H1 (cell line): ENCODE measurements around the gene COX19. TPM values are rescaled to one million over a fixed set of nuclear protein-coding genes. Genes with fewer than 3 reads are reported as not detected.

Source experiments
- CTCF ChIA-PET: fragments of 300-600 bp; sonication (Branson Sonifier 250); formaldehyde crosslinking; loops from one replicate; lab custom pipeline; 2021; ENCODE audit not compliant: partially characterized antibody; lab: Charles Lee
- POLR2A ChIA-PET: fragments of 300-600 bp; sonication (Branson Sonifier 250); formaldehyde crosslinking; loops from one replicate; lab custom pipeline; 2021; ENCODE audit warnings: inconsistent platforms; ENCODE audit not compliant: partially characterized antibody; lab: Charles Lee
- DNase-seq, 2 experiments: peaks; one replicate each; pipeline versions ENCODE4 v3.0.0 to v3.0.0-alpha.2; 2010 to 2022; ENCODE audit warnings: low spot score in 2 of 2, low read depth in 1 of 2, mixed read lengths in 1 of 2
- FAIRE-seq: peaks from 2 replicates; lab custom pipeline; 2011; peaks lifted over from hg19 to GRCh38; lab: Jason Lieb, UNC
- H2AFZ ChIP-seq: 2 replicates; pipeline ENCODE4 v1.8.1; 2012; ENCODE audit warnings: low read length, inconsistent platforms
- H2AK5ac ChIP-seq: 2 replicates; pipeline ENCODE4 v1.6.1; 2013; ENCODE audit warnings: low read depth, low read length
- H2BK120ac ChIP-seq: replicated peaks from 2 replicates; pipeline ENCODE3; 2013; ENCODE audit warnings: low read depth, low read length, inconsistent platforms
- H2BK12ac ChIP-seq: 2 replicates; pipeline ENCODE4 v1.6.1; 2013; ENCODE audit warnings: low read depth, low read length
- H2BK15ac ChIP-seq: 2 replicates; pipeline ENCODE4 v1.6.1; 2013; ENCODE audit warnings: low read length
- H2BK20ac ChIP-seq: 2 replicates; pipeline ENCODE4 v1.6.1; 2013; ENCODE audit warnings: low read length
- H2BK5ac ChIP-seq: 2 replicates; pipeline ENCODE4 v1.6.1; 2013; ENCODE audit warnings: low read depth, low read length
- H3K14ac ChIP-seq: 2 replicates; pipeline ENCODE4 v1.6.1; 2013; ENCODE audit warnings: inconsistent platforms; ENCODE audit not compliant: insufficient read length
- H3K18ac ChIP-seq: 2 replicates; pipeline ENCODE4 v1.6.1; 2013; ENCODE audit warnings: low read length; ENCODE audit errors: extremely low read depth
- H3K23ac ChIP-seq: 2 replicates; pipeline ENCODE4 v1.6.1; 2013; ENCODE audit warnings: inconsistent platforms; ENCODE audit not compliant: insufficient read length
- H3K23me2 ChIP-seq: 2 replicates; pipeline ENCODE4 v1.6.1; 2013; ENCODE audit warnings: low read depth, low read length
- H3K27ac ChIP-seq: 2 replicates; pipeline ENCODE4 v1.6.1; 2011; ENCODE audit warnings: low read depth, low read length, inconsistent platforms
- H3K27me3 ChIP-seq, 4 experiments: replicated peaks in 1 of 4; 1 replicate in 1 of 4; 2 replicates in 3 of 4; pipeline versions ENCODE4 v1.6.1 to v1.8.1; 2011 to 2013; ENCODE audit warnings: low read length in 3 of 4, mild to moderate bottlenecking in 3 of 4, inconsistent platforms in 2 of 4, mixed read lengths in 2 of 4, moderate library complexity in 1 of 4; ENCODE audit not compliant: control insufficient read depth in 3 of 4, insufficient read depth in 3 of 4; ENCODE audit errors: extremely low read depth in 1 of 4
- H3K36me3 ChIP-seq, 4 experiments: 2 replicates each; pipeline versions ENCODE4 v1.6.1 to v1.8.1; 2011 to 2013; ENCODE audit warnings: mild to moderate bottlenecking in 4 of 4, low read length in 3 of 4, moderate library complexity in 2 of 4, control low read depth in 1 of 4, inconsistent platforms in 1 of 4; ENCODE audit not compliant: insufficient read depth in 4 of 4, control insufficient read depth in 2 of 4
- H3K4ac ChIP-seq: replicated peaks from 2 replicates; pipeline ENCODE3; 2013; ENCODE audit warnings: low read length, low read depth, mixed read lengths, inconsistent platforms; ENCODE audit not compliant: insufficient read length
- H3K4me1 ChIP-seq, 4 experiments: replicated peaks in 1 of 4; 1 replicate in 1 of 4; 2 replicates in 3 of 4; pipeline versions ENCODE4 v1.6.1 to v1.8.1; 2011 to 2013; ENCODE audit warnings: low read length in 3 of 4, inconsistent platforms in 2 of 4, mixed read lengths in 1 of 4; ENCODE audit not compliant: insufficient read depth in 4 of 4, control insufficient read depth in 3 of 4
- H3K4me2 ChIP-seq, 2 experiments: 2 replicates each; pipeline versions ENCODE4 v1.6.1 to v1.8.1; 2011 to 2013; ENCODE audit warnings: low read depth in 2 of 2, low read length in 2 of 2, control low read depth in 1 of 2, inconsistent platforms in 1 of 2, mild to moderate bottlenecking in 1 of 2; ENCODE audit not compliant: insufficient read depth in 1 of 2
- H3K4me3 ChIP-seq, 4 experiments: fragments of 200-600, 300-600 bp in 1 of 4; sonication (generic), shearing (Covaris generic), sonication (Bioruptor Twin) in 1 of 4; 2 replicates each; pipeline versions ENCODE4 v1.5.1 to v1.8.1; 2011 to 2016; ENCODE audit warnings: low read length in 4 of 4, low read depth in 3 of 4, control low read depth in 2 of 4, inconsistent platforms in 2 of 4, mild to moderate bottlenecking in 2 of 4, mixed read lengths in 1 of 4, moderate library complexity in 1 of 4; ENCODE audit not compliant: insufficient read depth in 2 of 4; ENCODE audit errors: extremely low read depth in 1 of 4
- H3K56ac ChIP-seq: replicated peaks from 2 replicates; pipeline ENCODE3; 2013; ENCODE audit warnings: low read depth, mild to moderate bottlenecking, mixed read lengths, low read length, inconsistent platforms; ENCODE audit not compliant: insufficient read length
- H3K79me1 ChIP-seq: 2 replicates; pipeline ENCODE4 v1.6.1; 2013; ENCODE audit warnings: low read depth, low read length, control low read depth
- H3K79me2 ChIP-seq, 2 experiments: 2 replicates each; pipeline versions ENCODE4 v1.6.1 to v1.8.1; 2012 to 2013; ENCODE audit warnings: low read length in 2 of 2, mild to moderate bottlenecking in 2 of 2, inconsistent platforms in 1 of 2; ENCODE audit not compliant: insufficient read depth in 2 of 2, control insufficient read depth in 1 of 2
- H3K9ac ChIP-seq, 4 experiments: replicated peaks in 1 of 4; 1 replicate in 1 of 4; 2 replicates in 3 of 4; pipeline versions ENCODE4 v1.6.1 to v1.8.1; 2011 to 2013; ENCODE audit warnings: low read depth in 3 of 4, low read length in 3 of 4, control low read depth in 2 of 4, mild to moderate bottlenecking in 2 of 4, moderate library complexity in 2 of 4, inconsistent platforms in 1 of 4; ENCODE audit errors: extremely low read depth in 1 of 4
- H3K9me3 ChIP-seq, 2 experiments: 2 replicates each; pipeline versions ENCODE4 v1.6.1 to v1.8.1; 2012 to 2013; ENCODE audit warnings: mild to moderate bottlenecking in 2 of 2, moderate library complexity in 2 of 2, control low read depth in 1 of 2, inconsistent platforms in 1 of 2, low read depth in 1 of 2, low read length in 1 of 2, mixed read lengths in 1 of 2; ENCODE audit not compliant: insufficient read depth in 2 of 2
- H4K20me1 ChIP-seq, 2 experiments: replicated peaks in 1 of 2; 2 replicates each; pipeline versions ENCODE3 to v1.8.1; 2011 to 2013; ENCODE audit warnings: inconsistent platforms in 2 of 2, low read length in 2 of 2, mild to moderate bottlenecking in 1 of 2; ENCODE audit not compliant: insufficient read depth in 2 of 2, control insufficient read depth in 1 of 2
- H4K5ac ChIP-seq: 2 replicates; pipeline ENCODE4 v1.6.1; 2013; ENCODE audit warnings: low read length, low read depth, mixed read lengths, inconsistent platforms; ENCODE audit not compliant: insufficient read length
- H4K8ac ChIP-seq: 2 replicates; pipeline ENCODE4 v1.8.0; 2013; ENCODE audit warnings: mild to moderate bottlenecking, moderate library complexity, low read length, inconsistent platforms; ENCODE audit not compliant: insufficient read depth; ENCODE audit errors: extremely low read depth
- H4K91ac ChIP-seq: replicated peaks from 2 replicates; pipeline ENCODE3; 2013; ENCODE audit warnings: low read length, mixed read lengths, inconsistent platforms; ENCODE audit not compliant: insufficient read length
- BRCA1 ChIP-seq: IDR thresholded peaks from 2 replicates; pipeline ENCODE4 v1.6.1; 2012; ENCODE audit warnings: low read depth, low read length, improper control_type of control experiment
- GTF2F1 ChIP-seq: IDR thresholded peaks from 2 replicates; pipeline ENCODE4 v1.6.1; 2012; ENCODE audit warnings: low read depth, low read length, improper control_type of control experiment, borderline replicate concordance
- POLR2A ChIP-seq, 2 experiments: IDR thresholded peaks; 1 replicate in 1 of 2; 2 replicates in 1 of 2; pipeline ENCODE4 v1.6.1; 2011; ENCODE audit warnings: low read depth in 2 of 2, low read length in 2 of 2, mild to moderate bottlenecking in 2 of 2; ENCODE audit errors: control extremely low read depth in 1 of 2
- RXRA ChIP-seq: IDR thresholded peaks from 2 replicates; pipeline ENCODE4 v1.6.1; 2011; ENCODE audit warnings: low read depth, mild to moderate bottlenecking, low read length, moderate library complexity; ENCODE audit not compliant: insufficient read depth
- SRF ChIP-seq: IDR thresholded peaks from 2 replicates; pipeline ENCODE4 v1.6.1; 2011; ENCODE audit warnings: mild to moderate bottlenecking, low read depth, low read length, moderate library complexity
- WGBS, 2 experiments: shearing (Covaris generic) in 1 of 2; methylation state at CpG; one replicate each; pipeline versions ENCODE4 v1.1.6 to v1.1.7; 2013 to 2015; ENCODE audit warnings: low lambda C conversion rate in 2 of 2, mixed read lengths in 2 of 2, inconsistent platforms in 1 of 2, low coverage in 1 of 2, missing lambda C conversion rate in 1 of 2; ENCODE audit not compliant: insufficient replicate concordance in 2 of 2, insufficient coverage in 1 of 2, insufficient read length in 1 of 2; ENCODE audit errors: extremely low coverage in 1 of 2, missing lambda C conversion rate in 1 of 2; 5-methylcytosine and 5-hydroxymethylcytosine counted together
- polyA plus RNA-seq, 7 experiments: library from polyadenylated mRNA; depleted of rRNA in 3 of 7; stranded (reverse) in 5 of 7; unstranded in 2 of 7; fragments of >200 nt in 5 of 7; fragments of 200-250 nt in 2 of 7; gene quantifications; 1 replicate in 5 of 7; 2 replicates in 1 of 7; 4 replicates in 1 of 7; pipeline versions ENCODE4 v1.2.1 to v1.2.3, GENCODE V29; 2011 to 2013; ENCODE audit warnings: missing spikeins in 2 of 7, mixed read lengths in 2 of 7
- total RNA-seq: library from RNA; stranded (reverse); fragmentation: NEBNext Ultra II Directional; extraction: Animal tissue kit (Norgen Biotek cat#: 25700); gene quantifications from 2 replicates; pipeline ENCODE4 v1.2.1, GENCODE V29; 2021

Gene COX19
- total and polyA plus RNA-seq, 2 of the 8 experiments (the other 6 are each of a cell fraction or from before 2014, with no cell fraction given) = 3.9 to 7.9 TPM

DNA sequence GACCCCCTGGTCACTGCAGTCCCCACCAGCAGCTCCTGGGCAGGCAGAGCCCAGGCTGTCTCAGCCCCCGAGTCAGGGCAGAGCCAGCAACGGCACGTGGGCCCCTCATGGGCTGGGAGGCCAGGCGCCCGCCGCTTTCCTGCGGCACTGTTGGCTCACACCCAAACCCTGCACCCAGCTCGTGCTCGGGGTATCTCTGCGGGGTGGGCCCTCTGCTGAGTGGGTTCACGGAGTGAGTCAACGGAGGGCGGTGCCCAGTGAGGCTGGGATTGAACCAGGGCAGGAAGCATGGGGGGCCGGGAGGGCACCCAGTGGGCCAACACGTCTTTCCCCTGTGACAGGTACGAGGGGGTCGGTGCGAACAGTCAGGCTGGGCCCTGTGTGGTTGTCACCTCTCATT, 49.7 kb downstream of the COX19 start:
- H4K8ac ChIP-seq = no peak overlapping the region
- no peak for TF ChIP-seq GTF2F1
- no peak for TF ChIP-seq POLR2A (IDR thresholded peaks at IDR 0.05; ENCODE audit: control extremely low read depth in 1 of 2, low read depth in 2 of 2, low read length in 2 of 2)
- no peak for TF ChIP-seq SRF
- TF ChIP-seq BRCA1 = no peak
- no peak for TF ChIP-seq RXRA
- TF ChIP-seq, all 59 proteins: peak for 0
- H3K56ac ChIP-seq = no peak overlapping the region
- ChIA-PET POLR2A (interaction anchor here (1.3 kb wide), 1 partner anchor 49 kb away, joined by 3 read pairs; the partner anchor contains the start of gene GET4), CTCF (no interaction called here)
- H3K4ac ChIP-seq = no peak overlapping the region
- no peak overlapping the region for H4K91ac ChIP-seq
- WGBS, 2 experiments = 80% methylated on average over 18 of the region's 18 CpGs; no CpG with 5 or more reads in 1 of the 2 experiments
- no peak overlapping the region for H2BK120ac ChIP-seq
- no peak overlapping the region for H2BK12ac ChIP-seq
- no peaks in the 10 kb centered on the region for H3K36me3 ChIP-seq
- no peak overlapping the region for H3K9ac ChIP-seq
- H2AFZ ChIP-seq = no peak overlapping the region
- H3K79me2 ChIP-seq = no peaks in the 10 kb centered on the region
- no peak overlapping the region for H2BK15ac ChIP-seq
- H3K4me2 ChIP-seq = no peak overlapping the region
- DNase-seq (peak in 1 of 2 experiments; percentile 44), FAIRE-seq (no peak)
- no peak overlapping the region for H3K27ac ChIP-seq
- no peaks in the 10 kb centered on the region for H3K9me3 ChIP-seq
- no peak overlapping the region for H3K23ac ChIP-seq
- H3K18ac ChIP-seq = no peak overlapping the region
- H3K4me3 ChIP-seq = no peak overlapping the region
- no peaks in the 10 kb centered on the region for H3K27me3 ChIP-seq
- no peaks in the 10 kb centered on the region for H4K20me1 ChIP-seq
- no peak overlapping the region for H2BK20ac ChIP-seq
- no peaks in the 10 kb centered on the region for H3K23me2 ChIP-seq
- H2AK5ac ChIP-seq = no peak overlapping the region
- no peaks in the 10 kb centered on the region for H3K79me1 ChIP-seq
- no peak overlapping the region for H3K14ac ChIP-seq
- no peak overlapping the region for H4K5ac ChIP-seq
- no peak overlapping the region for H2BK5ac ChIP-seq
- H3K4me1 ChIP-seq = peaks cover 0 to 8% (median 0%) of the 10 kb centered on the region in 4 experiments; a peak in 2 of 7 replicates
